HG03565 (cell line): Measurements from ENCODE around the gene KCNJ14.

ENCODE experiments used
- ATAC-seq: cut with Tn5 transposase; IDR thresholded peaks from one replicate; pipeline ENCODE4 v1.9.1; 2021; ENCODE audit warnings: mild to moderate bottlenecking, moderate library complexity; ENCODE audit not compliant: unreplicated experiment

KCNJ14 gene

GRCh38 chr19:48469934-48470680 lies 14.7 kb downstream of the KCNJ14 start:
- ATAC-seq = no peak

GRCh38 chr19:48470856-48471255 lies 15.5 kb downstream of the KCNJ14 start:
- no peak for ATAC-seq

- no peak for ATAC-seq
These were observed 16.5 kb downstream of the KCNJ14 start for GRCh38 chr19:48471836-48472235.

- no peak for ATAC-seq
These were observed 18.0 kb downstream of the KCNJ14 start for GRCh38 chr19:48473161-48473966.

- no peak for ATAC-seq
These were observed 18.8 kb downstream of the KCNJ14 start for GRCh38 chr19:48474084-48474592.

GRCh38 chr19:48475369-48476068 lies 20.1 kb downstream of the KCNJ14 start:
- no peak for ATAC-seq

GRCh38 chr19:48476176-48476575 lies 20.8 kb downstream of the KCNJ14 start:
- ATAC-seq = no peak

- no peak for ATAC-seq
These were observed 21.8 kb downstream of the KCNJ14 start for GRCh38 chr19:48477067-48477685.

- ATAC-seq = no peak
These were observed 22.4 kb downstream of the KCNJ14 start for GRCh38 chr19:48477698-48478338.

- no peak for ATAC-seq
These were observed 23.2 kb downstream of the KCNJ14 start for GRCh38 chr19:48478339-48479256.

GRCh38 chr19:48479686-48480085 lies 24.3 kb downstream of the KCNJ14 start:
- ATAC-seq = no peak

GRCh38 chr19:48480183-48480557 lies 24.8 kb downstream of the KCNJ14 start:
- no peak for ATAC-seq

- ATAC-seq = no peak
These were observed 25.5 kb downstream of the KCNJ14 start for GRCh38 chr19:48480558-48481500.

GRCh38 chr19:48481846-48482639 lies 26.7 kb downstream of the KCNJ14 start:
- no peak for ATAC-seq

GRCh38 chr19:48483301-48483700 lies 27.9 kb downstream of the KCNJ14 start:
- ATAC-seq = no peak

GRCh38 chr19:48484247-48484893 lies 29.0 kb downstream of the KCNJ14 start:
- ATAC-seq = no peak
